Breast epithelium (tissue), 4 donors: ENCODE data around the gene TRAPPC5. TPM values are rescaled to one million over a fixed set of nuclear protein-coding genes. Genes with fewer than 3 reads are reported as not detected.

ENCODE experiments used
- DNase-seq, 2 donors: peaks; one replicate each; pipeline ENCODE4 v3.0.0-alpha.2; 2019; ENCODE audit warnings: low spot score in 2 of 2
- H3K27ac ChIP-seq, 2 donors: fragments of 200-600 bp; sonication (generic) in 1 of 2; one replicate each; pipeline ENCODE4 v1.5.1; 2016 to 2019; ENCODE audit warnings: mild to moderate bottlenecking in 1 of 2
- H3K27me3 ChIP-seq, 2 donors: fragments of 200-600 bp; sonication (generic) in 1 of 2; one replicate each; pipeline versions ENCODE4 v1.5.1 to v1.6.0; 2017 to 2019; ENCODE audit warnings: control low read depth in 1 of 2, mild to moderate bottlenecking in 1 of 2
- H3K36me3 ChIP-seq: fragments of 200-600 bp; one replicate; pipeline ENCODE4 v1.5.1; 2019
- H3K4me1 ChIP-seq, 2 donors: fragments of 200-600 bp; sonication (generic); one replicate each; pipeline ENCODE4 v1.5.1; 2016 to 2019; ENCODE audit warnings: control low read depth in 1 of 2
- H3K4me3 ChIP-seq, 3 donors: fragments of 200-600 bp; sonication (generic); 1 replicate in 2 of 3; 2 replicates in 1 of 3; pipeline ENCODE4 v1.5.1; 2016 to 2019; ENCODE audit warnings: mild to moderate bottlenecking in 3 of 3, moderate library complexity in 2 of 3
- H3K9me3 ChIP-seq, 2 donors: fragments of 200-600 bp; sonication (generic) in 1 of 2; one replicate each; pipeline ENCODE4 v1.5.1; 2016 to 2019; ENCODE audit warnings: control low read depth in 1 of 2
- POLR2A ChIP-seq: fragments of 450-650 bp; IDR thresholded peaks from one replicate; pipeline ENCODE4 v1.6.1; 2016; ENCODE audit warnings: antibody characterized with exemption, mild to moderate bottlenecking, moderate library complexity
- POLR2AphosphoS5 ChIP-seq, 3 donors: sonication (generic); formaldehyde crosslinking; IDR thresholded peaks; one replicate each; pipeline ENCODE4 v1.6.1; 2017; ENCODE audit warnings: antibody characterized with exemption in 3 of 3
- intact Hi-C: fragments of 100-400 bp; cut with DNase I; formaldehyde crosslinking; loops from one replicate; pipeline ENCODE4 v1.15.1; 2023; ENCODE audit warnings: low total_unique reads
- total RNA-seq, 3 donors: library from RNA; depleted of rRNA; stranded (reverse); fragments of >200 nt; gene quantifications; one replicate each; pipeline ENCODE4 v1.1.0, GENCODE V29; 2016
- TF ChIP-seq, protein P1 (sequence below), 3 donors: fragments of 450-650 bp; IDR thresholded peaks; one replicate each; pipeline ENCODE4 v1.5.1; 2016 to 2017; ENCODE audit warnings: antibody characterized with exemption in 3 of 3, mild to moderate bottlenecking in 3 of 3, moderate library complexity in 3 of 3

Gene TRAPPC5
- total RNA-seq, 3 donors from 2014 or later = 34.7 to 84.0 (median 62.6) TPM

DNA sequence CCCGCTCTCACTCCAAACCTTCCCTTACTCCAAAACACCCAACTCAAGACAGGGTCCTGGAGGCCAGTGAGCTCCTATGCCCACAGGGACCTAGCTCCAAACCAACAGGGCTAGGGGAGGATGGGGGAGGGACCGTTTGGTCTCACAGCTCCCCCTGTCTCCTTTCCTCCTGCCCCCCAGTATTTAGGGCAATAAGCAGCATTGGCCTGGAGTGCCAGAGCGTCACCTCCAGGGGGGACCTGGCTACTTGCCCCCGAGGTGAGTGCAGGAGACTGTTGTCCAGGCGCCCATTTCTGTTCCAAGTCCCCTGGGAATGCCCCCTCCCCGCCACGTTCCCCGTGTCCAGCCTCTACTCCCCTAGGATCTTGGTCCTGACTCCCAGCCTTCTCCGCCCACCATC lies 11.0 kb upstream of the TRAPPC5 start:
- no peak for DNase-seq
- TF ChIP-seq, protein P1, sequence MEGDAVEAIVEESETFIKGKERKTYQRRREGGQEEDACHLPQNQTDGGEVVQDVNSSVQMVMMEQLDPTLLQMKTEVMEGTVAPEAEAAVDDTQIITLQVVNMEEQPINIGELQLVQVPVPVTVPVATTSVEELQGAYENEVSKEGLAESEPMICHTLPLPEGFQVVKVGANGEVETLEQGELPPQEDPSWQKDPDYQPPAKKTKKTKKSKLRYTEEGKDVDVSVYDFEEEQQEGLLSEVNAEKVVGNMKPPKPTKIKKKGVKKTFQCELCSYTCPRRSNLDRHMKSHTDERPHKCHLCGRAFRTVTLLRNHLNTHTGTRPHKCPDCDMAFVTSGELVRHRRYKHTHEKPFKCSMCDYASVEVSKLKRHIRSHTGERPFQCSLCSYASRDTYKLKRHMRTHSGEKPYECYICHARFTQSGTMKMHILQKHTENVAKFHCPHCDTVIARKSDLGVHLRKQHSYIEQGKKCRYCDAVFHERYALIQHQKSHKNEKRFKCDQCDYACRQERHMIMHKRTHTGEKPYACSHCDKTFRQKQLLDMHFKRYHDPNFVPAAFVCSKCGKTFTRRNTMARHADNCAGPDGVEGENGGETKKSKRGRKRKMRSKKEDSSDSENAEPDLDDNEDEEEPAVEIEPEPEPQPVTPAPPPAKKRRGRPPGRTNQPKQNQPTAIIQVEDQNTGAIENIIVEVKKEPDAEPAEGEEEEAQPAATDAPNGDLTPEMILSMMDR (IDR thresholded peaks at IDR 0.05) = no peak
- no peak for TF ChIP-seq POLR2A
- no peak for TF ChIP-seq POLR2AphosphoS5 (IDR thresholded peaks at IDR 0.05)
- Histone ChIP-seq H3K9me3 (no peaks in the 10 kb centered on the region), H3K27me3 (peaks cover 0 to 32% of the 10 kb centered on the region in 2 donors), H3K4me3 (no peak overlapping the region), H3K36me3 (no peaks in the 10 kb centered on the region), H3K27ac (no peak overlapping the region), H3K4me1 (no peaks in the 10 kb centered on the region)
- intact Hi-C loops = loop anchor here (10.0 kb wide), 1 partner anchor 105 kb away; no protein-coding TSS in a partner anchor

DNA sequence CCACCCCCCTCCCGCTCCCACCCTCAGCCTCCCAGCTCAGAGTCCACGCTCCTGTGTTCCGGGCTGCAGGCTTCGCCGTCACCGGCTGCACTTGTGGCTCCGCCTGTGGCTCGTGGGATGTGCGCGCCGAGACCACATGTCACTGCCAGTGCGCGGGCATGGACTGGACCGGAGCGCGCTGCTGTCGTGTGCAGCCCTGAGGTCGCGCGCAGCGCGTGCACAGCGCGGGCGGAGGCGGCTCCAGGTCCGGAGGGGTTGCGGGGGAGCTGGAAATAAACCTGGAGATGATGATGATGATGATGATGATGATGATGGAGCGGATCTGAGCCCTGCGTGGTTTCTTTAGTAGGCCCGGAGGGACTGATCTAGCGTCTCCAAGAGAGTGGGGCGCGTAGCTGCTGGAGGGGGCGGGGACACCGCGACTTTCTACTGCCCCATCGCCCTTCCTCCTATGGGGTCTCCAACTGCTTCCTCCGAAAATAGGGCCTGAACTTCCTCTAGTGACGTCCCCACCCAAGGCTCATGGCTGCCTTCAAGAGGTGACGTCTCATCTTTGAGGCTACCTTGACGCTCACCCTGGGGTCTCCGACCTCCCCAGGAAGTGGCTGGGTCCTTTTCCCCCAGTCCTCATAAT lies 10.4 kb upstream of the TRAPPC5 start:
- no peak overlapping the region for H3K27ac ChIP-seq
- no peaks in the 10 kb centered on the region for H3K4me1 ChIP-seq
- intact Hi-C loops = loop anchor here (10.0 kb wide), 1 partner anchor 105 kb away; no protein-coding TSS in a partner anchor
- H3K4me3 ChIP-seq = peak overlapping the region in 2 of 3 donors; percentile 11 to 52
- no peaks in the 10 kb centered on the region for H3K36me3 ChIP-seq
- no peak for DNase-seq
- peaks cover 0 to 32% of the 10 kb centered on the region in 2 donors for H3K27me3 ChIP-seq
- no peaks in the 10 kb centered on the region for H3K9me3 ChIP-seq
- TF ChIP-seq, protein P1 (IDR thresholded peaks at IDR 0.05) = no peak
- TF ChIP-seq POLR2AphosphoS5 (IDR thresholded peaks at IDR 0.05) (no peak), POLR2A (no peak)

DNA sequence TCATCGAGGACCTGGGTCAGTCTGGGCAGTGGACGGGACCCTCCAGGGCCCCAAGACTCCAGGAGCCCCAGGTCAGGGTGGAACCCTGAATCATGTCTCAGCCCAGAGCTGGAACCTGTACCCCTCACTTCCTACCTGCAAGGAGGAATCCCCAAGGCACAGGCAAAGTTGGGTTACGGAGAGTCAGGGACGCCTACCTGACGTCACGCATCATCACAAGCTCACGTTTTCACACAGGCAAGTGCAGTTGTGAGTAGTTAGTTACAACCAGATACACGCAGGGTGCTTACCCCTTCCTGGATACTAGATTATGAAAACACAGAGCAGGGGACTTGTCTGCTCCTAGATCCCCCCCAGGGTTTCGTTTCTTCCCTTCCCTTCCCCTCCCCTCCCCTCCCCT lies 9.8 kb upstream of the TRAPPC5 start:
- no peaks in the 10 kb centered on the region for H3K9me3 ChIP-seq
- no peak overlapping the region for H3K4me3 ChIP-seq
- no peaks in the 10 kb centered on the region for H3K36me3 ChIP-seq
- no peak for TF ChIP-seq POLR2A
- TF ChIP-seq, protein P1 (IDR thresholded peaks at IDR 0.05) = no peak
- no peak for TF ChIP-seq POLR2AphosphoS5 (IDR thresholded peaks at IDR 0.05)
- H3K27me3 ChIP-seq = peaks cover 0 to 32% of the 10 kb centered on the region in 2 donors
- intact Hi-C loops = loop anchor here (10.0 kb wide), 1 partner anchor 106 kb away; no protein-coding TSS in a partner anchor
- no peak overlapping the region for H3K27ac ChIP-seq
- DNase-seq = no peak
- H3K4me1 ChIP-seq = no peaks in the 10 kb centered on the region

DNA sequence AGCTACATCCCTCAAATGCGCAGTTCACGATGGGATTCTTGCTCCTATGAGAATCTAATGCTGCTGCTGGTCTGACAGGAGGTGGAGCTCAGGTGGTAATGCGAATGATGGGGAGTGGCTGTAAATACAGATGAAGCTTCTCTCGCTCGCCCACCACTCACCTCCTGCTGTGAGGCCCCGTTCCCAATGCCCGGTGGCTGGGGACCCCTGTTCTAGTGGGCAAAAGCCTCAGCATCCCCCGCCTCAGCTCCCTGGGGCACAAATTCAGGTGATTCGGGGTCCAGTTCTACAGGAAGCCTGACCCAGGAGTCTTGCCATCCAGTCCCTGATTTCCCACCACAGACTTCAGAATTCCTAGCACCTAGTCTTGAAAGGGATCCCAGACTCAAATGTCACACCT lies 8.1 kb upstream of the TRAPPC5 start:
- no peak overlapping the region for H3K4me3 ChIP-seq
- TF ChIP-seq, protein P1 (IDR thresholded peaks at IDR 0.05) = no peak
- no peak for TF ChIP-seq POLR2A
- no peak for TF ChIP-seq POLR2AphosphoS5 (IDR thresholded peaks at IDR 0.05)
- H3K9me3 ChIP-seq = no peaks in the 10 kb centered on the region
- intact Hi-C loops = loop anchor here (10.0 kb wide), 1 partner anchor 108 kb away; no protein-coding TSS in a partner anchor
- H3K36me3 ChIP-seq = no peaks in the 10 kb centered on the region
- no peak overlapping the region for H3K27ac ChIP-seq
- H3K4me1 ChIP-seq = no peaks in the 10 kb centered on the region
- H3K27me3 ChIP-seq = peaks cover 0 to 46% of the 10 kb centered on the region in 2 donors
- no peak for DNase-seq
